G401 (cell line): ENCODE measurements around the gene DDX27. TPM values are rescaled to one million over a fixed set of nuclear protein-coding genes. Genes with fewer than 3 reads are reported as not detected.

ENCODE experiments used
- DNase-seq: peaks from one replicate; pipeline ENCODE4 v3.0.0-alpha.2; 2015; ENCODE audit warnings: low spot score
- in situ Hi-C: cut with HindIII; loops from 2 replicates; pipeline ENCODE4 v1.10.0; 2016; ENCODE audit warnings: low sequenced_read_pairs, mixed read lengths
- total RNA-seq: library from RNA; depleted of rRNA; stranded (reverse); fragments of >200 nt; shearing (Covaris generic); gene quantifications from 2 replicates; pipeline ENCODE4 v1.2.3, GENCODE V29; 2014

The DDX27 gene
- total RNA-seq, 1 experiment from 2014 or later, result 57.7 TPM

GRCh38 chr20:49234831-49235230, 15.6 kb downstream of the DDX27 start:
- DNase-seq, result no peak
- in situ Hi-C loops, result no loop called here

GRCh38 chr20:49236301-49236700, 17.1 kb downstream of the DDX27 start:
- in situ Hi-C loops, result no loop called here
- no peak for DNase-seq

GRCh38 chr20:49237531-49237930, 18.3 kb downstream of the DDX27 start:
- in situ Hi-C loops, result no loop called here
- no peak for DNase-seq

DNA sequence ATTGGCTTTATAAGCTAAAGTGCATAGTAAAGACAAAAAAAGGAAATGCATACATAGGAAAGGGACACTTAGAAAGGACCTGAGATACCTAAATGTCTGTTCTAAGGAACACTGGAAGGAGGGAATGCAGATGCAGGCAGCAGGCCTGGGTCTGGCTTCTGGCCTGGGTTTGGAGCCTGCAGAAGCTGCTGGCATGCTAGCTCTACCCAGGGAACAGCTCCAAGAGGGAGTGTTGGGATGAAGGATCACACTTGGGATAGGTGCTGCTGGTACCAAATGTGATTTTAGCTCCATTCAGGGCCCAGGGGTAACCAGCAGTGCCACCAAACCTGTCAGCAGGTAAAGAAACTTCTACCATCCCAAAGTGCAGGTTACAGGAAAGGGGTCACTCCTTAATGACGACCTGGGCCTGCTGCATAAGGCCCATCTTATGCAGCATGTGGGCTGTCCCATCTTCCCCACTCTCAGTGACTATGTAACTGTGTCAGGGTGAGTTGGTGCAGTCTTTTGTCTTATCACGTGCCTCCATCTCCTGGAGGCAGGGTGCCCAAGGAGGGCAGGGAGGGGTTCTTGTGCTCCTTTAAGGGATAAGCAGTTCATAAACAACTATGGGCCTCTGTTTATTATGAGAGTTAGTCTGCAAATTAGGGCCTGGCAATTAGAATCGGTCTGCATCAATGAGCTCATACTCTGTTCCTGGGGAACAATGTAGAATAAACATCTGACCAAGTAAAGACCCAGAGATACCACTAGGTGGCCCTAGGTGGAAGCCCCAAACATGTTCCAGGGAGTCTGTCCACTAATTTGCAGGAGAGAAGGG, 26.9 kb downstream of the DDX27 start:
- in situ Hi-C loops, result no loop called here
- DNase-seq, result peak; percentile 45

DNA sequence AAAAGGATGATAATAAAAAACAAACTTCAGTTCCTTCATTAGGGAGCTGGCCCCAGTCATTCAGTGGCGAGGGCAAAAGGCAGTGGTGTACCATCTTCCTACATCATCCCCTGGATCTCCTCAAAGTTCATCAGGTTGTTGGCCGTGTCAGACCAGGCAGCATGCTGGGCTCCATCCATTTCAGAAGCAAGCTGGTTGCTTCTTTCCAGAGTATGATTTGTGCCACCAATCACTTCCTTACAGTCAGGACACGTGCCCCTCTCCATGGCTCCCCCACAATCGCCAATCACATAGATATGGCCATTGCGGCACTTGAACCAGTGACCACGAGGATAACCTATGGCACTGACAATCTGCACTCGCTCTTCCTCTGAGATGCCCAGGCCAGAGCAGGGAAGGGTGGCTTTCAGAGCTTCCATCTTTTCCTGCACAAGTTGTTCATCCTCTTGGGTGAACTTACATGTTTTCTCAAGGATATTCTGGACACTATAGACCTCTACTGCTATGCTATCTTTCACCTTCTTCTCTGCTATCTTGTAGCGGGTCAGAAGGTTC, 28.0 kb downstream of the DDX27 start:
- no peak for DNase-seq
- in situ Hi-C loops, result no loop called here

- in situ Hi-C loops, result no loop called here
- DNase-seq, result peak; percentile 41
Observed at GRCh38 chr20:49247792-49248191, 28.6 kb downstream of the DDX27 start.

DNA sequence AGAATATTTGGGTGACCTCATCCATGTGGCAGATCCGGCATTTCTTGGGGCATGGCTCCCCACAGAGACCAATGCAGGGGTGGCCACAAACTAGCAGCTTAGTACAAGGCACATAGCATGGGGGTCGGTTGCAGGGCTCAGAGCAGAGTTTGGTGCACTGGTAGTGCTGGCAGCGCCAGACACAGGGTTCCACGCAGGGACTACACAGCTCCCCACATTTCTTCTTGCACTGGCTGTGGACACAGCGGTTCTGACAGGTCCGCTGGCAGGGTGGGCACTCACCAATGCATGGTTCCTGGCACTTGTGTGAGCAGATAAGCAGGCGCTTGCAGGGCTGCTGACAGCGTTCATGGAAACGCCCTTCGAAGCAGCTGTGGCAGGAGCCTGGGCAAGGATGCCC, 29.1 kb downstream of the DDX27 start:
- no peak for DNase-seq
- in situ Hi-C loops, result no loop called here

DNA sequence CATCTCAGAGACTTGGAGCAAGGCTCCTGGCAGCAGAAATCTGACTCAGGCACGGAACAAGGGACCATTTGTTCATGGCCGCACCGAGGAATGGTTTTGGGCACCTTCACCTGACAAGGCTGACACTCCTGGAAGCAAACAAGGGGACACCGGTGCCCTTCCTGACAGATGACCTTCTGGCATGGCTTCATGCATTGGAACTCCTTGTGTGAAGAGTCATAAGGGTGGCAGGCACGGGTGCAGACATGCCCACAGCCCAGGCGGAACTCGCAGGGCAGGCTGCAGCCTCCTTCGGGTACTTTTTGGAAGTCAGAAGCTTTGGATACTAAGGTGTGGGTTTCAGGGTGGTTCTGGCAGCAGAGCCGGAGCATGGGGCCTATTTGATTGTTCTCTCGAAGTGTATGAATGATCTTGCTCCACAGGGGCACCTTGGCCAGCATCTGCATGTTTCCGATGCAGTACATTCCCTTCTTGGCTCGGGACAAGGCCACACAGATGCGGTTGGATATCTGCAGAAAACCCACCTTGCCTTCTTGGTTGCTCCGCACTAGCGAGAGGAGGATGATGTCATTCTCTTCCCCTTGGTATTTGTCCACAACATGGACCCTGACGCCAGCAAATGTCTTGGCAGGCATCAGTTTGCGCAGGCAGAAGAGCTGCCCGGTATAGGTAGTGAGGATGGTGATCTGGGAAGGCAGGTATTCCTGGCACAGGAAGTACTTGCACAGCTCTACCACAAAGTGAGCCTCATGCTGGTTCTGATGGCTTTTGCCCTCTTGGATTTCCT, 29.9 kb downstream of the DDX27 start:
- in situ Hi-C loops, result no loop called here
- no peak for DNase-seq

GRCh38 chr20:49252556-49253350, 33.5 kb downstream of the DDX27 start:
- in situ Hi-C loops, result no loop called here
- no peak for DNase-seq

DNA sequence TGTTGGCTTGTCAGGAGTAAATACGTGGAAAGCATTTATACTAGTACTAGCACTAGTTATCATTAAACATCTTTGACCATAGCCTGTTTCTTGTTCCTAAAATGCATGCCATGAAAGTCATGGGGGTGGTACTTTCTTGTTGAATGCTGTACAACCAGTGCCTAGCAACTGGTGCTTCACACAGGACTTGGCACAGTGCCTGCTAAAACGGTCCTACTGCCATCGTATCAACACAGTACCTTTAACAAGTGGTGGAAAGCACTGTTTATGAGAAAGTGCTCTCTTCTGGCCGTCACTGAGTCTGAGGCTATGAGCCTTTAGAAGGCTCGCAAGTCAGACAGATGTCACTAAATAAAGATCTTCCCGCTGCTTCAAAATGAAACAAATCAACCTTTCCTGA, 37.0 kb downstream of the DDX27 start:
- DNase-seq, result no peak
- in situ Hi-C loops, result no loop called here

DNA sequence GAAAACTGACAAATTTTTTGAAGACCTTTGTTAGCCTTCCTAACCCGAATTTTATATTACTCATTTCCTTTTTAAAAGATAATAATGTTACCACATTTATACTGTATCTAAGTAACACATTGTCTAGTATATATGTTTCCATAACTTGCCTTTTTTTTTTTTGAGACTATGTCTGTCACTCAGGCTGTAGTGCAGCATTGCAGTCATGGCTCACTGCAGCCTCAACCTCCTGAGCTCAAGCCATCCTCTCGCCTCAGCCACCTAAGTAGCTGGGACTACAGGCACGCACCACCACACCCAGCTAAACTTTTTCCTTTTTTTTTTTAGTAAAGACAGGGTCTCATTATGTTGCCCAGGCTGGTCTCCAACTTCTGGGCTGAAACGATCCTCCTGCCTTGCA, 40.1 kb downstream of the DDX27 start:
- in situ Hi-C loops, result no loop called here

DNA sequence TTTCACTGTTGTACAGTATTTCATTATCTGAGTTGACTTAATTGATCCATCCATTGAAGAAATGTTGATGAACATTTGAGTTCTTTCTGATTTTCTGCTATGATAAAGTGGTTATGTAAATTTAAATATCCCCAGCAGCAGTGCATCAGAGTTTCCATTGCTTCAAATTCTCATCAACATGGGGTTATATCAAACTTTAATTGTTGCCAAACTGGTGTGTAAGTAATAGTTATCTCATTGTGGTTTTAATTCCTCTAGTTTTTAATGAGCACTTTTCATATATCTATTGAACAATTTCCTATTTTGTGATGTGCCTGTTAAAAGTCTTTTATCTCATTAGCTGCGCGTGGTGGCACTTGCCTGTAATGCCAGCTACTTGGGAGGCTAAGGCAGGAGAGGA, 40.6 kb downstream of the DDX27 start:
- in situ Hi-C loops, result no loop called here

More for the DNA sequence above, 40.1 kb downstream of the DDX27 start:
- no peak for DNase-seq

DNA sequence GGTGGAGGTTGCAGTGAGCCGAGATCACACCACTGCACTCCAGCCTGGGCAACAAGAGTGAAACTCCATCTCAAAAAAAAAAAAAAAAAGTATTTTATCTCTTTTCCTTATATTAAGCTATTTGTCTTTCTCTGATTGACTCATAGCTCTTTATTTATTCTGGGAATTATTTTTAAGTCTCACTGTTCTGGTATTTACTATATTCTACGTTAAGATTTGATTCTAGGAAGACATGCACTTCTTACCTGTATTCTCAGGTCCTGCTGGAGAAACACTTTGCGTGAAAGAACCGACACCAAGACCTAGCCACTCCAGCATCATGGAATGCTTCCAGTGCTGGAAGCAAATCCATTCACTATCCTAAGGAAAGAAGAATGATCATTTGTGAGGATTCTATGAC, 41.0 kb downstream of the DDX27 start:
- in situ Hi-C loops, result no loop called here
- no peak for DNase-seq

More for the DNA sequence above, 40.6 kb downstream of the DDX27 start:
- DNase-seq, result no peak

DNA sequence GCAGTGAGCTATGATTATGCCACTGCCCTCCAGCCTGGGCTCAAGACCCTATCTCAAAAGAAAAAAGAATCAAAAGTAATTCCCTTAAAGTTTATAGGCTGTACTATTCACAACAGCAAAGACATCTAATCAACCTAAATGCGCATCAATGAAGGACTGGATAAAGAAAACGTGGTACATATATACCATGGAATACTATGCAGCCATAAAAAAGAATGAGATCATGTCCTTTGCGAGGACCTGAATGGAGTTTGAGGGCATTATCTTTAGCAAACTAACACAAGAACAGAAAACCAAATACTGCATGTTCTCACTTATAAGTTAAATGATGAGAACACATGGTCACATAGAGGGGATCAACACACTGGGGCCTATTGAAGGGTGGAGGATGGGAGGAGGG, 42.0 kb downstream of the DDX27 start:
- in situ Hi-C loops, result no loop called here

GRCh38 chr20:49262444-49262843, 43.2 kb downstream of the DDX27 start:
- DNase-seq, result no peak
- in situ Hi-C loops, result no loop called here

More for the DNA sequence above, 42.0 kb downstream of the DDX27 start:
- no peak for DNase-seq

GRCh38 chr20:49267327-49267726, 48.1 kb downstream of the DDX27 start:
- in situ Hi-C loops, result no loop called here

DNA sequence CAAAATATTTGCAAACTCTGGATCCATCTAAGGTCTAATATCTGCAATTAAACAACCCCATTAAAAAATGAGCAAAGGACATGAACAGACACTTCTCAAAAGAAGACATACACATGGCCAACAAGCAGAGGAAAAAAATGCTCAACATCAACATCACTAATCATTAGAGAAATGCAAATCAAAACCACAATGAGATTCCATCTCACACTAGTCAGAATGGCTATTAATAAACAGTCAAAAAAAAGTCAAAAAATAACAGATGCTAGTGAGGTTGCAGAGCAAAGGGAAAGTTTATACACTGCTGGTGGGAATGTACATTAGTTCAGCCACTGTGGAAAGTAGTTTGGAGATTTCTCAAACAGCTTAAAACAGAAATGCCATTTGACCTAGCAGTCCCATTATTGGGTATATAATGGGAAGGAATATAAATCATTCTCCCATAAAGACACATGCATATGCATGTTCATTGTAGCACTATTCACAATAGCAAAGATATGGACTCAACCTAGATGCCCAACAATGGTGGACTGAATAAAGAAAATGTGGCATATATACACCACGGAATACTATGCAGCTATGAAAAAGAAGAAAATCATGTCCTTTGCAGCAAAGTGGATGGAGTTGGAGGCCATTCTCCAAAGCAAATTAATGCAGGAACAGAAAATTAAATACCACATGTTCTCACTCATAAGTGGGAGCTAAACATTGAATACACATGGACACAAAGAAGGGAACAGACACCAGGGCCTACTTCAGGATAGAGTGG, 49.6 kb downstream of the DDX27 start:
- in situ Hi-C loops, result no loop called here

More at GRCh38 chr20:49267327-49267726, 48.1 kb downstream of the DDX27 start:
- no peak for DNase-seq

DNA sequence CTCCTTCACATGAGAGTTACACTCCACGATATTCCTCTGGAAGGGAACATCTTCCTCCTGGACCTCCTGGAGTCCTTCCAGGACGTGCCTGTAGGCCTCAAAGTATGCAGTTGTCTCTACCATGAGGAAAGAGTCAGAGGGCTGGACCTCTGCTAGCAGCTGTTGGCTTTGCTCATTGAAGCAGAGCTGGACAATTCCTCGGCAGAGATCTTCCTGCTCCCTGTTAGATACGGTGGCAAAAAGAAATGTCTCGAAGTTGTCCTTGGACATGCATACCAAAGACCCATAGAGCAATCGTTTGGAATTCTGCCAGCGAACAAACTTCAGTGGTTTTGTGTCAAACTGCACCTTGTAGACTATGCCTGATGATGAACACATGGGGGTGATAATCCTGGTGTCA, 51.0 kb downstream of the DDX27 start:
- in situ Hi-C loops, result no loop called here
- no peak for DNase-seq

More for the DNA sequence above, 49.6 kb downstream of the DDX27 start:
- DNase-seq, result no peak

- in situ Hi-C loops, result no loop called here
- DNase-seq, result no peak
Observed at GRCh38 chr20:49270736-49271135, 51.5 kb downstream of the DDX27 start.
